Articular chondrocyte of knee joint (primary cell): ENCODE measurements around the gene KCMF1. TPM values are rescaled to one million over a fixed set of nuclear protein-coding genes. Genes with fewer than 3 reads are reported as not detected.

ENCODE experiments used
- small RNA-seq: library from RNA; depleted of rRNA; stranded (forward); fragments of <200 nt; gene quantifications from one replicate; pipeline ENCODE3, GENCODE V24; 2012
- total RNA-seq: library from RNA; depleted of rRNA; stranded (reverse); fragments of >200 nt; gene quantifications from 2 replicates; pipeline ENCODE4 v1.2.3, GENCODE V29; 2012

KCMF1 gene
- total RNA-seq = 64.3 and 77.2 TPM in 2 replicates

DNA sequence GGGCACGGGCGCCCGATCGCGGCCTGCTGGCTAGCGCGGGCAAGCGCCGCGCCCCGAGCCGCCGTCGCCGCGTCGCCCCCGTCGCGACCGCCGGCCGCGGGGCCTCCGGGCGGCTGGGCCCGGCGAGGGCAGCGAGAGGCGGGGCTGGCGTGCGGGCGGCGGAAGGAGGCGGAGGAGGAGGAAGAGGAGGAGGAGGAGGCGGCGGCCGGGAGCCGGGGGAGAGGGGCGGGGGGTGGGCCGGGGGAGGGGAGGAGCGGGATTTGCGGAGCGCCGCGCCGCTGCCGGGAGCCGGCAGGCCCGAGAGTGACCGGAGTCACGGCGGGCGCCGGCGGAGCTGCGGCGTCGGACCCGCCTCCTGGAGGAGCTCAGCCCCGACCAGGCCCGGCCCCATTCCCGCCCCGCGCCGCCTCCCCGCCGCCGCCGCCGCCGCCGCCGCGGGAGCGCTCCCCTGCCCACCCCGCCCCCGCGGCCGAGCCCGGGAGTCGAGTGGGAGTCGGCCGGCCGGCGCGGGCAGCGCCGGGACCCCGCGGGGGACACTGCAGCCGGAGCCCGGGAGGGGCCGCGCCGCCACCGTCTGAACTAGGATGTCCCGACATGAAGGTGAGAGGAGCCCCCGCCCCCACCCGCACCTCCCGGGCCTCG, at the start of gene KCMF1:
KCMF1 (plus strand) TSS at position 294 of the 642 bp plus-strand sequence; CDS start at position 585, 291 bp downstream.

Small RNAs within 50 kb of the gene (small RNA-seq; reads per million reads assigned to genes)
- gene AC078974.1 = not detected

Other genes with a start within 250 kb of the KCMF1 start
- 0.26 and 0.65 TPM in 2 replicates for gene TRABD2A, start 90.1 kb upstream of the KCMF1 start, total RNA-seq
- gene TMSB10, start 65.5 kb upstream of the KCMF1 start, total RNA-seq = 1,573 and 2,214 TPM in 2 replicates
- gene TCF7L1, start 162.2 kb downstream of the KCMF1 start, total RNA-seq = 6.1 and 6.9 TPM in 2 replicates